ENCODE data around the gene CDX4. TPM values are rescaled to one million over a fixed set of nuclear protein-coding genes. Genes with fewer than 3 reads are reported as not detected.

The CDX4 gene
- total RNA-seq, 1 experiment from 2014 or later, result 5.2 TPM

DNA sequence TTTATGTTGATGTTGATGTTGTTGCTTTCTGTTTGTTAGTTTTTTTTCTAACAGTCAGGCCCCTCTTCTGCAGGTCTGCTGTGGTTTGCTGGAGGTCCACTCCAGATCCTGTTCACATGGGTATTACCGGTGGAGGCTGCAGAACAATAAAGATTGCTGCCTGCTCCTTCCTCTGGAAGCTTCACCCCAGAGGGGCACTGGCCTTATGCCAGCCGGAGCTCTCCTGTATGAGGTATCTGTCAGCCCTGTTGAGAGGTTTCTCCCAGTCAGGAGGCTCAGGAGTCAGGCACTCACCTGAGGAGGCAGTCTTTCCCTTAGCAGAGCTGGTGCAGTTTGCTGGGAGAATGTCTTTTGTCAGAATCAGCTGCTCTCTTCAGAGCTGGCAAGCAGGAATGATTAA, 34.7 kb downstream of the CDX4 start:
- H3K79me1 ChIP-seq (ENCODE audit: insufficient read depth, low read depth, low read length, poor library complexity, severe bottlenecking), result no peaks in the 10 kb centered on the region
- H4K5ac ChIP-seq (ENCODE audit: insufficient read length, low read depth, low read length), result no peak overlapping the region
- H2BK15ac ChIP-seq (ENCODE audit: low read depth, low read length), result no peak overlapping the region
- no peak overlapping the region for H4K8ac ChIP-seq (replicated peaks; ENCODE audit: insufficient read length, low read depth, low read length)
- H2AK5ac ChIP-seq (ENCODE audit: insufficient read length, low read length), result no peak overlapping the region
- H3K4me2 ChIP-seq (ENCODE audit: insufficient read depth, insufficient read length, low read length), result no peak overlapping the region
- H3K4me1 ChIP-seq (ENCODE audit: insufficient read depth, low read length), result no peaks in the 10 kb centered on the region; the same call in 1 of the 2 replicates
- peaks cover 12 to 30% of the 10 kb centered on the region in 2 experiments; a peak in 4 of 5 replicates for H3K9me3 Mint-ChIP-seq
- DNase-seq, result no peak
- H3K56ac ChIP-seq (ENCODE audit: insufficient read length, low read depth, low read length), result no peak overlapping the region
- H2BK5ac ChIP-seq (ENCODE audit: insufficient read length, low read length), result no peak overlapping the region
- H3K27me3 ChIP-seq (ENCODE audit: insufficient read depth, low read length), result no peaks in the 10 kb centered on the region
- H2BK12ac ChIP-seq (ENCODE audit: insufficient read length, low read depth, low read length), result no peak overlapping the region
- H3K23ac ChIP-seq (ENCODE audit: insufficient read length, low read depth, low read length), result no peak overlapping the region
- no CpG with 5 or more reads among the region's 2 CpGs for WGBS (ENCODE audit: extremely low coverage, insufficient read length, low lambda C conversion rate)
- H3K18ac ChIP-seq (ENCODE audit: insufficient read length, low read depth, low read length), result no peak overlapping the region
- no peaks in the 10 kb centered on the region for H3K79me2 ChIP-seq (ENCODE audit: insufficient read depth, low read length)
- no peak overlapping the region for H3K14ac ChIP-seq (ENCODE audit: insufficient read depth, low read length)
- TF ChIP-seq, protein P1, sequence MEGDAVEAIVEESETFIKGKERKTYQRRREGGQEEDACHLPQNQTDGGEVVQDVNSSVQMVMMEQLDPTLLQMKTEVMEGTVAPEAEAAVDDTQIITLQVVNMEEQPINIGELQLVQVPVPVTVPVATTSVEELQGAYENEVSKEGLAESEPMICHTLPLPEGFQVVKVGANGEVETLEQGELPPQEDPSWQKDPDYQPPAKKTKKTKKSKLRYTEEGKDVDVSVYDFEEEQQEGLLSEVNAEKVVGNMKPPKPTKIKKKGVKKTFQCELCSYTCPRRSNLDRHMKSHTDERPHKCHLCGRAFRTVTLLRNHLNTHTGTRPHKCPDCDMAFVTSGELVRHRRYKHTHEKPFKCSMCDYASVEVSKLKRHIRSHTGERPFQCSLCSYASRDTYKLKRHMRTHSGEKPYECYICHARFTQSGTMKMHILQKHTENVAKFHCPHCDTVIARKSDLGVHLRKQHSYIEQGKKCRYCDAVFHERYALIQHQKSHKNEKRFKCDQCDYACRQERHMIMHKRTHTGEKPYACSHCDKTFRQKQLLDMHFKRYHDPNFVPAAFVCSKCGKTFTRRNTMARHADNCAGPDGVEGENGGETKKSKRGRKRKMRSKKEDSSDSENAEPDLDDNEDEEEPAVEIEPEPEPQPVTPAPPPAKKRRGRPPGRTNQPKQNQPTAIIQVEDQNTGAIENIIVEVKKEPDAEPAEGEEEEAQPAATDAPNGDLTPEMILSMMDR (conservative IDR thresholded peaks at IDR 0.05), result no peak
- H3K4ac ChIP-seq (ENCODE audit: low read depth, low read length), result no peak overlapping the region
- H3K27ac ChIP-seq (ENCODE audit: insufficient read length, low read depth, low read length), result no peak overlapping the region
- H3K4me1 Mint-ChIP-seq, result peaks cover 4 to 8% of the 10 kb centered on the region in 2 experiments
- no peak overlapping the region for H3T11ph ChIP-seq (ENCODE audit: low read length)
- peaks cover 6% of the 10 kb centered on the region; the same call in 1 of the 2 replicates for H3K27me3 Mint-ChIP-seq (ENCODE audit: low read depth)
- H3K4me3 Mint-ChIP-seq, result no peak overlapping the region
- H2BK120ac ChIP-seq (ENCODE audit: low read depth, low read length, poor library complexity, severe bottlenecking), result no peak overlapping the region
- no peak overlapping the region for H4K91ac ChIP-seq (ENCODE audit: insufficient read length, low read depth, low read length)
- H3K23me2 ChIP-seq (ENCODE audit: insufficient read length, low read depth, low read length, poor library complexity, severe bottlenecking), result no peaks in the 10 kb centered on the region
- no peak overlapping the region for H2BK20ac ChIP-seq (ENCODE audit: low read depth, low read length, poor library complexity, severe bottlenecking)
- H3K9ac ChIP-seq (ENCODE audit: extremely low read depth, insufficient read length, low read length), result no peak overlapping the region
- H3K9me3 ChIP-seq (ENCODE audit: control insufficient read depth, low read depth, low read length), result no peaks in the 10 kb centered on the region
- H3K27ac Mint-ChIP-seq, result peak overlapping the region in 1 of 3 experiments; percentile 21; a peak in 1 of 7 replicates
- H3K36me3 Mint-ChIP-seq (ENCODE audit: insufficient read depth in 1 of 3, low read depth in 3 of 3), result peaks cover 11 to 17% (median 13%) of the 10 kb centered on the region in 3 experiments; a peak in 5 of 7 replicates
- H2AFZ ChIP-seq (ENCODE audit: low read length), result no peak overlapping the region
- H4K20me1 ChIP-seq (ENCODE audit: control insufficient read depth, insufficient read depth, insufficient read length), result no peaks in the 10 kb centered on the region

All from H9 (cell line).